Ascending aorta (tissue), 2 donors: Measurements from ENCODE around the gene PGAM1. TPM values are rescaled to one million over a fixed set of nuclear protein-coding genes. Genes with fewer than 3 reads are reported as not detected.

Experiments used
- DNase-seq, 2 donors: peaks; one replicate each; pipeline ENCODE4 v3.0.0-alpha.2; 2019; ENCODE audit warnings: low spot score in 2 of 2
- H3K27ac ChIP-seq, 2 donors: fragments of 200-600 bp; sonication (generic); one replicate each; pipeline ENCODE4 v1.5.1; 2016 to 2017; ENCODE audit warnings: mild to moderate bottlenecking in 1 of 2
- H3K27me3 ChIP-seq: fragments of 200-600 bp; sonication (generic); one replicate; pipeline ENCODE4 v1.5.1; 2017
- H3K36me3 ChIP-seq, 2 donors: fragments of 200-600 bp; sonication (generic); one replicate each; pipeline ENCODE4 v1.5.1; 2016
- H3K4me1 ChIP-seq, 2 donors: fragments of 200-600 bp; sonication (generic); one replicate each; pipeline ENCODE4 v1.5.1; 2016 to 2017; ENCODE audit warnings: mild to moderate bottlenecking in 1 of 2
- H3K4me3 ChIP-seq, 2 donors: fragments of 200-600 bp; sonication (generic); one replicate each; pipeline ENCODE4 v1.5.1; 2016 to 2017; ENCODE audit warnings: mild to moderate bottlenecking in 1 of 2
- H3K9me3 ChIP-seq, 2 donors: fragments of 200-600 bp; sonication (generic); one replicate each; pipeline ENCODE4 v1.5.1; 2016
- intact Hi-C: fragments of 100-400 bp; cut with DNase I; formaldehyde crosslinking; loops from one replicate; pipeline ENCODE4 v1.15.1; 2023
- total RNA-seq: library from RNA; depleted of rRNA; stranded (reverse); fragments of >200 nt; gene quantifications from one replicate; pipeline ENCODE4 v1.1.0, GENCODE V29; 2016
- TF ChIP-seq, protein P1 (sequence below), 3 experiments: fragments of 200-600 bp in 2 of 3; fragments of 450-650 bp in 1 of 3; sonication (generic) in 2 of 3; IDR thresholded peaks; one replicate each; pipeline ENCODE4 v1.5.1; 2016 to 2019; ENCODE audit warnings: antibody characterized with exemption in 3 of 3, mild to moderate bottlenecking in 1 of 3, moderate library complexity in 1 of 3

PGAM1 gene
- total RNA-seq, 1 donor from 2014 or later, result 171 TPM

GRCh38 chr10:97428572-97428981 lies 2.6 kb downstream of the PGAM1 start:
- H3K4me3 ChIP-seq, result peak overlapping the region in 1 of 2 donors; percentile 75
- intact Hi-C loops, result loop anchor here (5.0 to 10.0 kb wide), 2 partner anchors 204 to 306 kb away; partner anchors contain the start of genes MORN4 and ZFYVE27
- H3K27ac ChIP-seq, result peak overlapping the region in 1 of 2 donors; percentile 19
- no peaks in the 10 kb centered on the region for H3K9me3 ChIP-seq
- no peaks in the 10 kb centered on the region for H3K27me3 ChIP-seq
- H3K4me1 ChIP-seq, result peaks cover 9 to 17% of the 10 kb centered on the region in 2 donors
- peaks cover 21 to 34% of the 10 kb centered on the region in 2 donors for H3K36me3 ChIP-seq
- TF ChIP-seq, protein P1, sequence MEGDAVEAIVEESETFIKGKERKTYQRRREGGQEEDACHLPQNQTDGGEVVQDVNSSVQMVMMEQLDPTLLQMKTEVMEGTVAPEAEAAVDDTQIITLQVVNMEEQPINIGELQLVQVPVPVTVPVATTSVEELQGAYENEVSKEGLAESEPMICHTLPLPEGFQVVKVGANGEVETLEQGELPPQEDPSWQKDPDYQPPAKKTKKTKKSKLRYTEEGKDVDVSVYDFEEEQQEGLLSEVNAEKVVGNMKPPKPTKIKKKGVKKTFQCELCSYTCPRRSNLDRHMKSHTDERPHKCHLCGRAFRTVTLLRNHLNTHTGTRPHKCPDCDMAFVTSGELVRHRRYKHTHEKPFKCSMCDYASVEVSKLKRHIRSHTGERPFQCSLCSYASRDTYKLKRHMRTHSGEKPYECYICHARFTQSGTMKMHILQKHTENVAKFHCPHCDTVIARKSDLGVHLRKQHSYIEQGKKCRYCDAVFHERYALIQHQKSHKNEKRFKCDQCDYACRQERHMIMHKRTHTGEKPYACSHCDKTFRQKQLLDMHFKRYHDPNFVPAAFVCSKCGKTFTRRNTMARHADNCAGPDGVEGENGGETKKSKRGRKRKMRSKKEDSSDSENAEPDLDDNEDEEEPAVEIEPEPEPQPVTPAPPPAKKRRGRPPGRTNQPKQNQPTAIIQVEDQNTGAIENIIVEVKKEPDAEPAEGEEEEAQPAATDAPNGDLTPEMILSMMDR (IDR thresholded peaks at IDR 0.05), result no peak
- DNase-seq, result no peak

- H3K27me3 ChIP-seq, result no peaks in the 10 kb centered on the region
- no peak for DNase-seq
- H3K4me3 ChIP-seq, result no peak overlapping the region
- TF ChIP-seq, protein P1 (IDR thresholded peaks at IDR 0.05), result no peak
- H3K9me3 ChIP-seq, result no peaks in the 10 kb centered on the region
- no peaks in the 10 kb centered on the region for H3K4me1 ChIP-seq
- intact Hi-C loops, result no loop called here
- H3K27ac ChIP-seq, result no peak overlapping the region
- peaks cover 63 to 85% of the 10 kb centered on the region in 2 donors for H3K36me3 ChIP-seq
These were observed 8.1 kb downstream of the PGAM1 start for GRCh38 chr10:97434055-97434454.

GRCh38 chr10:97434557-97434956 lies 8.6 kb downstream of the PGAM1 start:
- Histone ChIP-seq H3K9me3 (no peaks in the 10 kb centered on the region), H3K4me1 (no peaks in the 10 kb centered on the region), H3K36me3 (peaks cover 68 to 86% of the 10 kb centered on the region in 2 donors), H3K4me3 (no peak overlapping the region), H3K27me3 (no peaks in the 10 kb centered on the region), H3K27ac (no peak overlapping the region)
- TF ChIP-seq, protein P1 (IDR thresholded peaks at IDR 0.05), result no peak
- DNase-seq, result no peak
- intact Hi-C loops, result no loop called here

DNA sequence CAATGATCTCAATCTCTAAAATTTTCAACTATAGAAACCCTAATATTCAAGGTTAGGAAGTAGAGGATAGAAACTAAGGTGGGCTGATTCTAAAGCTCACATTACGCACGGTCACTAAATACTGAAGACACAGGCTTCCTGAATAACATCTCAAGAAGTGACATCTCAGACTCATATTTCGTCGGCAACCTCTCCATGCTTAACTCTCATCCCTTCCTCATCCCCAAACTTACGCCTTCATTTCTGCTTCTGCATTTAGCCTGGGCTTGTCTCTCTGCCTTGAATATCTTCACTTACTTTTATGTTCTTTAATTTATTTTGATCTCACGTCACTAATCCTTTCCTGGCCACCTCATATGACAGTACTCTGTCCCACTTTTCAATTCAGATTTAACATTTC lies 9.2 kb downstream of the PGAM1 start:
- intact Hi-C loops, result no loop called here
- H3K36me3 ChIP-seq, result peaks cover 74 to 82% of the 10 kb centered on the region in 2 donors
- no peak overlapping the region for H3K27ac ChIP-seq
- H3K4me3 ChIP-seq, result no peak overlapping the region
- DNase-seq, result no peak
- TF ChIP-seq, protein P1 (IDR thresholded peaks at IDR 0.05), result no peak
- no peaks in the 10 kb centered on the region for H3K9me3 ChIP-seq
- no peaks in the 10 kb centered on the region for H3K4me1 ChIP-seq
- no peaks in the 10 kb centered on the region for H3K27me3 ChIP-seq

GRCh38 chr10:97442277-97442676 lies 16.3 kb downstream of the PGAM1 start:
- Histone ChIP-seq H3K27ac (no peak overlapping the region), H3K4me1 (peaks cover 7 to 17% of the 10 kb centered on the region in 2 donors), H3K27me3 (no peaks in the 10 kb centered on the region), H3K4me3 (no peak overlapping the region), H3K9me3 (no peaks in the 10 kb centered on the region), H3K36me3 (peaks cover 38 to 41% of the 10 kb centered on the region in 2 donors)
- DNase-seq, result no peak
- intact Hi-C loops, result no loop called here
- TF ChIP-seq, protein P1 (IDR thresholded peaks at IDR 0.05), result no peak

DNA sequence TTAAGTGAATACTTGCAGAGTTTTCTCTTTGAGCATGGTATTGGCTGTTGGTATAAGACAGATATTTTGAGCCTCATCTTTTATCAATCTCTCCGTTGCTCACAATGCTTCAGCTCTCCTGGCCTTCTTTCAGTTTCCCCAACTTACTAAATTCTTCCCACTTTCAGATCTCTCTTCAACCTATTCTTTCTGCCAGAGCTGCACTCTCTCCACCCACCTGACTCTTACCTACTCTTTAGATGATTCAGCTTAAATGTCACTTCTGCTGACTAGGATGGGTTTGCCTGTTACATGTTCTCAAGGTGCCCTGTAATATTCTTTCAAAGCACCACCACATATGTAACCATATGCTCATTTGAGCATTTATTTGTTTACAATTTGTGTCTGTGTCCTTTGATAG lies 18.2 kb downstream of the PGAM1 start:
- TF ChIP-seq, protein P1 (IDR thresholded peaks at IDR 0.05), result no peak
- Histone ChIP-seq H3K9me3 (no peaks in the 10 kb centered on the region), H3K27ac (no peak overlapping the region), H3K4me1 (peaks cover 7 to 28% of the 10 kb centered on the region in 2 donors), H3K27me3 (no peaks in the 10 kb centered on the region), H3K36me3 (peaks cover 21 to 23% of the 10 kb centered on the region in 2 donors), H3K4me3 (peak overlapping the region in 1 of 2 donors; percentile 87)
- no peak for DNase-seq
- intact Hi-C loops, result no loop called here
